Endodermal cell (in vitro differentiated cells): ENCODE data around the gene OR52J3. TPM values are rescaled to one million over a fixed set of nuclear protein-coding genes. Genes with fewer than 3 reads are reported as not detected.

Experiments
- DNase-seq: peaks from one replicate; pipeline ENCODE4 v3.0.0-alpha.2; 2017
- H3K27ac ChIP-seq: 2 replicates; pipeline ENCODE4 v1.5.1; 2013; ENCODE audit warnings: mild to moderate bottlenecking, low read depth, low read length, moderate library complexity
- H3K27me3 ChIP-seq: 2 replicates; pipeline ENCODE4 v1.6.1; 2013; ENCODE audit warnings: mild to moderate bottlenecking, low read length, moderate library complexity; ENCODE audit not compliant: insufficient read depth, control insufficient read depth, poor library complexity, severe bottlenecking
- H3K36me3 ChIP-seq: 2 replicates; pipeline ENCODE4 v1.7.0; 2013; ENCODE audit warnings: mild to moderate bottlenecking, low read length, moderate library complexity; ENCODE audit not compliant: control insufficient read depth, insufficient read depth
- H3K4me1 ChIP-seq: one replicate; pipeline ENCODE4 v1.7.0; 2013; ENCODE audit warnings: low read length; ENCODE audit not compliant: control insufficient read depth, insufficient read depth
- H3K4me3 ChIP-seq: 2 replicates; pipeline ENCODE4 v1.5.1; 2013; ENCODE audit warnings: mild to moderate bottlenecking, low read length, moderate library complexity
- H3K9ac ChIP-seq: 2 replicates; pipeline ENCODE4 v1.6.1; 2013; ENCODE audit warnings: mild to moderate bottlenecking, low read length, moderate library complexity; ENCODE audit not compliant: poor library complexity, severe bottlenecking; ENCODE audit errors: extremely low read depth
- H3K9me3 ChIP-seq: 2 replicates; pipeline ENCODE4 v1.6.1; 2013; ENCODE audit warnings: mild to moderate bottlenecking, low read length, moderate library complexity; ENCODE audit not compliant: control insufficient read depth
- H3K27ac Mint-ChIP-seq: 2 replicates; pipeline ENCODE4 v1.8.0; 2020; ENCODE audit warnings: mixed read lengths
- H3K27me3 Mint-ChIP-seq: 2 replicates; pipeline ENCODE4 v1.8.0; 2021; ENCODE audit warnings: mild to moderate bottlenecking, mixed read lengths; ENCODE audit not compliant: insufficient read depth
- H3K36me3 Mint-ChIP-seq: 2 replicates; pipeline ENCODE4 v1.8.0; 2020; ENCODE audit warnings: low read depth, mixed read lengths
- H3K4me1 Mint-ChIP-seq: 2 replicates; pipeline ENCODE4 v1.8.0; 2020; ENCODE audit warnings: mixed read lengths
- H3K4me3 Mint-ChIP-seq: 2 replicates; pipeline ENCODE4 v1.8.0; 2020; ENCODE audit warnings: mild to moderate bottlenecking, moderate library complexity, mixed read lengths
- H3K9me3 Mint-ChIP-seq: 2 replicates; pipeline ENCODE4 v1.8.0; 2020; ENCODE audit warnings: mild to moderate bottlenecking, mixed read lengths
- WGBS, 2 experiments: methylation state at CpG; one replicate each; pipeline versions ENCODE4 v1.1.5 to v1.1.7; 2013; ENCODE audit warnings: missing lambda C conversion rate in 2 of 2, mixed read lengths in 1 of 2; ENCODE audit not compliant: insufficient coverage in 1 of 2, insufficient read length in 1 of 2; 5-methylcytosine and 5-hydroxymethylcytosine counted together
- total RNA-seq, 2 donors: library from RNA; stranded (reverse); fragmentation: NEBNext Ultra II Directional in 1 of 2; extraction: Animal tissue kit (Norgen Biotek cat#: 25700) in 1 of 2; gene quantifications; 2 replicates in 1 of 2; 3 replicates in 1 of 2; pipeline ENCODE4 v1.2.1, GENCODE V29; 2021
- TF ChIP-seq, protein P1 (sequence below): fragments of 200-600 bp; sonication (generic); conservative IDR thresholded peaks from 2 replicates; pipeline ENCODE4 v1.5.0; 2021; ENCODE audit warnings: antibody characterized with exemption, mild to moderate bottlenecking

Gene OR52J3
- total RNA-seq, 2 donors from 2014 or later = not detected

DNA sequence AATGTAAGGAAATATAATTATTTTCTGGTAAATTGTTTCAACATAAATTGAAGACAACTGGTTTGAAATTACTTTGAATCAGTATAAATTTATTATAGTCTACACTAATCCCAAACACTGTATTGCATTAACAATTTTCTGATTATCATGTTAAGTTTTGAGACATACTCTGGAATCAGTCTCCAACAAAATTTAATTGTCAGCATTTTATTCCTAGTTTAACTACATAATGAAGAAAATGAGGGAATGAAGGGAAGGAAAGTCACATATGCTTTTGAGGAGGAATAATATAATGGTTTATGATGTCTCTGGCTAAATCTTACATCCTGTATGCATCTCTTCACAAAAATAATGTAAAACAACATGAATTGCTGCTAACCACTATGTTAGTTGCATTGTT lies 37.3 kb downstream of the OR52J3 start:
- Mint-ChIP-seq H3K36me3 (no peaks in the 10 kb centered on the region), H3K27me3 (no peaks in the 10 kb centered on the region), H3K27ac (no peak overlapping the region), H3K4me1 (peaks cover 15% of the 10 kb centered on the region), H3K4me3 (no peak overlapping the region), H3K9me3 (no peaks in the 10 kb centered on the region)
- H3K4me3 ChIP-seq = no peak overlapping the region
- no peaks in the 10 kb centered on the region for H3K36me3 ChIP-seq
- H3K9ac ChIP-seq = no peak overlapping the region
- TF ChIP-seq, protein P1, sequence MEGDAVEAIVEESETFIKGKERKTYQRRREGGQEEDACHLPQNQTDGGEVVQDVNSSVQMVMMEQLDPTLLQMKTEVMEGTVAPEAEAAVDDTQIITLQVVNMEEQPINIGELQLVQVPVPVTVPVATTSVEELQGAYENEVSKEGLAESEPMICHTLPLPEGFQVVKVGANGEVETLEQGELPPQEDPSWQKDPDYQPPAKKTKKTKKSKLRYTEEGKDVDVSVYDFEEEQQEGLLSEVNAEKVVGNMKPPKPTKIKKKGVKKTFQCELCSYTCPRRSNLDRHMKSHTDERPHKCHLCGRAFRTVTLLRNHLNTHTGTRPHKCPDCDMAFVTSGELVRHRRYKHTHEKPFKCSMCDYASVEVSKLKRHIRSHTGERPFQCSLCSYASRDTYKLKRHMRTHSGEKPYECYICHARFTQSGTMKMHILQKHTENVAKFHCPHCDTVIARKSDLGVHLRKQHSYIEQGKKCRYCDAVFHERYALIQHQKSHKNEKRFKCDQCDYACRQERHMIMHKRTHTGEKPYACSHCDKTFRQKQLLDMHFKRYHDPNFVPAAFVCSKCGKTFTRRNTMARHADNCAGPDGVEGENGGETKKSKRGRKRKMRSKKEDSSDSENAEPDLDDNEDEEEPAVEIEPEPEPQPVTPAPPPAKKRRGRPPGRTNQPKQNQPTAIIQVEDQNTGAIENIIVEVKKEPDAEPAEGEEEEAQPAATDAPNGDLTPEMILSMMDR = no peak
- no peaks in the 10 kb centered on the region for H3K9me3 ChIP-seq
- no peak for DNase-seq
- H3K4me1 ChIP-seq = no peaks in the 10 kb centered on the region
- no peak overlapping the region for H3K27ac ChIP-seq
- no peaks in the 10 kb centered on the region for H3K27me3 ChIP-seq

DNA sequence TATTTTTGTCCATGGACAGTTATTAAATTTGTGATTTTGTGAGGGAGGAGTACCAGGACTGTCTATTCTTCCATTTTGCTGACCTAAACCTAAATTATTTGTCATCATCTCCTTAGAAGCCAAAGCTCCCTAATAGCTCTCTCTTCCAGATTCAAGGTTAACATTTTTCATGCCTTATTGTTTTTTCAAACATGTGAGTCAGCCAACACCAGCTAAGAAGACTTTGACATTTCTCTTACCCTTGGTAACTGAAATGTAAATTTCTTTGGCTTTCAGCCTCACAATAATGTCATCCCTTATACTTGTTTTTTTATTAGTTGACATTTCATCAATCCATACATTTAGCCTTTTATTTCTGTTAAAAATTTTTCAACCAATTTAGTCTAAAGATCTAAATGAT lies 42.2 kb downstream of the OR52J3 start:
- Mint-ChIP-seq H3K27ac (no peak overlapping the region), H3K27me3 (no peaks in the 10 kb centered on the region), H3K4me1 (peaks cover 18% of the 10 kb centered on the region), H3K4me3 (no peak overlapping the region), H3K36me3 (no peaks in the 10 kb centered on the region), H3K9me3 (no peaks in the 10 kb centered on the region)
- Histone ChIP-seq H3K9ac (no peak overlapping the region), H3K4me3 (no peak overlapping the region), H3K9me3 (no peaks in the 10 kb centered on the region), H3K27me3 (no peaks in the 10 kb centered on the region), H3K36me3 (no peaks in the 10 kb centered on the region), H3K27ac (no peak overlapping the region), H3K4me1 (peaks cover 2% of the 10 kb centered on the region)
- TF ChIP-seq, protein P1 = no peak
- DNase-seq = no peak

DNA sequence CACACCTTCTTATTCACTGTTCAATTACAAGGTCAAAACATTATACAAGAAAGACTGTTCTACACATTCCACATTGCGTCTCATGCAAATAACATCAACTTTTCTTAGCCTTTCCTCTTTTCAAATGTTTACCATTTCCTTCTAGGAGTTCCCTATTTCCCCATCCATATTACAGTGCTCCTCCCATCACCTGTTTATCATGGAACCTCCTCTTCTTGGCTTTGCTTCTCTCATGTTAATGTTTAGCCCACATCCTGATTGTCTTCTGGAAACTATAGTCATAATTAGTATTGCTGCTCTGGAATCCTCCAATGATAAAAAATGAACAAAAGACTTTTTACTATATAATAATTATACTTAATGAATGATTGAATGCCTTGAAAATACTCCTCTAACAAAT lies 44.3 kb downstream of the OR52J3 start:
- TF ChIP-seq, protein P1 = no peak
- Histone ChIP-seq H3K27ac (no peak overlapping the region), H3K9ac (no peak overlapping the region), H3K4me1 (peaks cover 2% of the 10 kb centered on the region), H3K9me3 (no peaks in the 10 kb centered on the region), H3K4me3 (no peak overlapping the region), H3K36me3 (no peaks in the 10 kb centered on the region), H3K27me3 (no peaks in the 10 kb centered on the region)
- H3K27ac Mint-ChIP-seq = no peak overlapping the region
- peaks cover 18% of the 10 kb centered on the region for H3K4me1 Mint-ChIP-seq
- DNase-seq = no peak
- no peaks in the 10 kb centered on the region for H3K36me3 Mint-ChIP-seq
- no peaks in the 10 kb centered on the region for H3K27me3 Mint-ChIP-seq
- no peak overlapping the region for H3K4me3 Mint-ChIP-seq
- 100% methylated on average over 1 of the region's 1 CpG for WGBS, 2 experiments
- H3K9me3 Mint-ChIP-seq = no peaks in the 10 kb centered on the region
